Measurements from ENCODE around the gene IL32. TPM values are rescaled to one million over a fixed set of nuclear protein-coding genes. Genes with fewer than 3 reads are reported as not detected.
"Not testable (repeated sequence)": the region's sequence is repeated elsewhere in the genome, so short reads cannot be mapped to it uniquely, and the experiment has no call there.

IL32 gene
- total RNA-seq, 4 donors from 2014 or later: 21.9 to 720 (median 492) TPM

- intact Hi-C loops (cut with DNase I; ENCODE audit: low total_unique reads) (no loop called here), in situ Hi-C loops (cut with MboI; ENCODE audit: low pct_ligation_motif_present in 1 of 4, low pct_unique_long_range_greater_than_20kb in 1 of 4, low sequenced_read_pairs in 3 of 4) (no loop called here)
- DNase-seq: no peak
- peaks cover 0 to 20% (median 15%) of the 10 kb centered on the region in 4 donors for H3K4me1 ChIP-seq
- H3K27me3 ChIP-seq: no peaks in the 10 kb centered on the region
- TF ChIP-seq POLR2AphosphoS5 (IDR thresholded peaks at IDR 0.05) (no peak), POLR2A (IDR thresholded peaks at IDR 0.05) (no peak), EP300 (IDR thresholded peaks at IDR 0.05; ENCODE audit: low read depth) (no peak)
- TF ChIP-seq, protein P1, sequence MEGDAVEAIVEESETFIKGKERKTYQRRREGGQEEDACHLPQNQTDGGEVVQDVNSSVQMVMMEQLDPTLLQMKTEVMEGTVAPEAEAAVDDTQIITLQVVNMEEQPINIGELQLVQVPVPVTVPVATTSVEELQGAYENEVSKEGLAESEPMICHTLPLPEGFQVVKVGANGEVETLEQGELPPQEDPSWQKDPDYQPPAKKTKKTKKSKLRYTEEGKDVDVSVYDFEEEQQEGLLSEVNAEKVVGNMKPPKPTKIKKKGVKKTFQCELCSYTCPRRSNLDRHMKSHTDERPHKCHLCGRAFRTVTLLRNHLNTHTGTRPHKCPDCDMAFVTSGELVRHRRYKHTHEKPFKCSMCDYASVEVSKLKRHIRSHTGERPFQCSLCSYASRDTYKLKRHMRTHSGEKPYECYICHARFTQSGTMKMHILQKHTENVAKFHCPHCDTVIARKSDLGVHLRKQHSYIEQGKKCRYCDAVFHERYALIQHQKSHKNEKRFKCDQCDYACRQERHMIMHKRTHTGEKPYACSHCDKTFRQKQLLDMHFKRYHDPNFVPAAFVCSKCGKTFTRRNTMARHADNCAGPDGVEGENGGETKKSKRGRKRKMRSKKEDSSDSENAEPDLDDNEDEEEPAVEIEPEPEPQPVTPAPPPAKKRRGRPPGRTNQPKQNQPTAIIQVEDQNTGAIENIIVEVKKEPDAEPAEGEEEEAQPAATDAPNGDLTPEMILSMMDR (IDR thresholded peaks at IDR 0.05): no peak
- no peaks in the 10 kb centered on the region for H3K36me3 ChIP-seq
- H3K9me3 ChIP-seq: no peaks in the 10 kb centered on the region
- H3K27ac ChIP-seq: no peak overlapping the region
- H3K4me3 ChIP-seq: no peak overlapping the region
- WGBS, 2 donors (ENCODE audit: low coverage in 1 of 2): 90% methylated on average over 9 of the region's 9 CpGs; no CpG with 5 or more reads in 1 of the 2 donors
Measured at GRCh38 chr16:3070608-3071111, 5.2 kb downstream of the IL32 start.

DNA sequence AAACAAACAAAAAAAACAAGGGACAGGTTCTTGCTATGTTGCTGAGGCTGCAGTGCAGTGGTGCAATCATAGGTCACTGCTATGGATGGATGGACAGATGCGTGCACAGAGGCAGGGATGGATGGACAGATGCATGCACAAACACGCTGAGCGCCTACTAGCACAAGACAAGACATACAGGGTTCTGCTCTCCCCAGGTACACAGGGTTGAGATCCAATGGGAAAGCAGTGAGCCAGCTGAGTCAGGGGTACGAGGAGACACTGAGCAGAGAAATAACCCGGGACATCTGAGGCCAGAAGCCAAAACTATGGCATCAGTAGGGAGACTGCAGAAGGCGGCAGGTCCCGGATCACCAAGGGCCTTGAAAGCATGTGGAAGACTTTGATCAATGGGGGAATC is 6.2 kb downstream of the IL32 start:
- intact Hi-C loops (cut with DNase I; ENCODE audit: low total_unique reads): no loop called here
- Histone ChIP-seq H3K27ac (no peak overlapping the region), H3K9me3 (no peaks in the 10 kb centered on the region), H3K4me3 (no peak overlapping the region), H3K36me3 (no peaks in the 10 kb centered on the region), H3K27me3 (no peaks in the 10 kb centered on the region), H3K4me1 (peaks cover 0 to 12% (median 9%) of the 10 kb centered on the region in 4 donors)
- in situ Hi-C loops (cut with MboI; ENCODE audit: low pct_ligation_motif_present in 1 of 4, low pct_unique_long_range_greater_than_20kb in 1 of 4, low sequenced_read_pairs in 3 of 4): no loop called here
- TF ChIP-seq POLR2AphosphoS5 (IDR thresholded peaks at IDR 0.05) (no peak), EP300 (IDR thresholded peaks at IDR 0.05; ENCODE audit: low read depth) (no peak), POLR2A (IDR thresholded peaks at IDR 0.05) (no peak)
- TF ChIP-seq, protein P1 (IDR thresholded peaks at IDR 0.05): no peak
- no peak for DNase-seq
- 72 to 86% methylated on average over 3 to 7 of the region's 7 CpGs for WGBS, 2 donors (ENCODE audit: low coverage in 1 of 2)

DNA sequence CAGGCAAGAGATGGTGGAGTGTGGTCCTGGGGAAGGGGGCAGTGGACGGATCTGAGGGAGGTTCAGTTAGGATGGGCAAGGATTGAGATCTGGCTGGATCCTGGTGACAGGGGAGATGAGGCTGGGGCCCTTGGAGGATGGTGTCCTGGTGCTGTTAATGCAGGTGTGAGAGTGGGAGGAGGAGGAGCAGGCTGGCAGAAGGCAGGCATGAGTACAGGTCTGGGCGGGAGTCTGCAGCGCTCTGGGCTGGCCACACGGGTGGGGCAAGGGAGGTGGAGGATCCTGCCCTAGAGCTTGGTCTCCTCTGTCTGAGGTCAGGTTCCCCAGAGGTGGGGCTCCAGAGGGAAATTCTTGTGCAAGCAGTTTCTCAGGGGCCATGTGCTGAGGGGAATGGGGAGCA is 6.7 kb downstream of the IL32 start:
- intact Hi-C loops (cut with DNase I; ENCODE audit: low total_unique reads); H3K9me3 ChIP-seq; H3K36me3 ChIP-seq; DNase-seq; in situ Hi-C loops (cut with MboI; ENCODE audit: low pct_ligation_motif_present in 1 of 4, low pct_unique_long_range_greater_than_20kb in 1 of 4, low sequenced_read_pairs in 3 of 4); H3K27ac ChIP-seq; H3K4me3 ChIP-seq; H3K27me3 ChIP-seq: not testable (repeated sequence)
- H3K4me1 ChIP-seq: peaks cover 0 to 12% (median 9%) of the 10 kb centered on the region in 4 donors
- 44% methylated on average over 4 of the region's 4 CpGs; no CpG with 5 or more reads in 1 of the 2 donors for WGBS, 2 donors (ENCODE audit: low coverage in 1 of 2)

DNA sequence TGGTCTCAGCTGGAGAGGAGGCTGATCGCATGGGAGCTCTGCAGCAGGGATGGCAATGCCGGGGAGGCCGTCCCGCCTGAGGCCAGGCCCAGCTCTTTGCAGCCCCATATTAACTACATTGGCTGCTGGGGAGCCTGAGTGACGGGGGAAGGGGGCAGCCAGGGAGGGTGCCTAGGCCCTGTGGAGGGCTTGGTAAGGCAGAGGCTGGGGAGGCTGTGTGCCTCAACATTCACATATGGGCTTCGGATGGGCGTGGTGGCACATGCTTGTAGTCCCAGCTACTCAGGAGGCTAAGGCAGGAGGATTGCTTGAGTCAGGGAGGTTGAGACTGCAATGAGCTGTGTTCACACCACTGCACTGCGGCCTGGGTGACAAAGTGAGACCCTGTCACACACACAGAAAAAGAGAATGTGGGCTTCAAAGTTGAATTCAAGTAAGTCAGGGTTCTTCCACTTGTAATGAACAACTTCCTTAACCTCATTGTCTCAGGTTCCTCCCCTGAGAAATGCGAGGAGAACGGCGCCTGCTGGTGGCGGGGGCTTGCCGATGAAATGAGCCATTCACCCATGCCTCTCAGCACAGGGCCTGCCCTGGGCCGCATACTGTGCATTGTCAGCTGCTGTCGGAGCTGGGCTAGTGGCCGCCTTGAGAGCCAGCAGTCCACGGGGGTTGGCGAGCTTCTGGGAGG is 7.3 kb downstream of the IL32 start:
- in situ Hi-C loops (cut with MboI; ENCODE audit: low pct_ligation_motif_present in 1 of 4, low pct_unique_long_range_greater_than_20kb in 1 of 4, low sequenced_read_pairs in 3 of 4); H3K4me1 ChIP-seq; H3K9me3 ChIP-seq; H3K36me3 ChIP-seq; H3K27me3 ChIP-seq; H3K4me3 ChIP-seq; intact Hi-C loops (cut with DNase I; ENCODE audit: low total_unique reads); H3K27ac ChIP-seq: not testable (repeated sequence)
- DNase-seq: peak; percentile 44
- WGBS, 2 donors (ENCODE audit: low coverage in 1 of 2): 71% methylated on average over 12 of the region's 18 CpGs; no CpG with 5 or more reads in 1 of the 2 donors

GRCh38 chr16:3073448-3073847 is 8.0 kb downstream of the IL32 start:
- H3K27ac ChIP-seq: no peak overlapping the region
- intact Hi-C loops (cut with DNase I; ENCODE audit: low total_unique reads): no loop called here
- no peaks in the 10 kb centered on the region for H3K9me3 ChIP-seq
- no peaks in the 10 kb centered on the region for H3K36me3 ChIP-seq
- in situ Hi-C loops (cut with MboI; ENCODE audit: low pct_ligation_motif_present in 1 of 4, low pct_unique_long_range_greater_than_20kb in 1 of 4, low sequenced_read_pairs in 3 of 4): no loop called here
- TF ChIP-seq, protein P1 (IDR thresholded peaks at IDR 0.05): no peak
- TF ChIP-seq POLR2AphosphoS5 (IDR thresholded peaks at IDR 0.05): no peak
- TF ChIP-seq EP300 (IDR thresholded peaks at IDR 0.05; ENCODE audit: low read depth): no peak
- TF ChIP-seq POLR2A (IDR thresholded peaks at IDR 0.05): no peak
- DNase-seq: no peak
- H3K4me1 ChIP-seq: peaks cover 0 to 7% (median 2%) of the 10 kb centered on the region in 4 donors
- WGBS, 2 donors (ENCODE audit: low coverage in 1 of 2): 86 to 92% methylated on average over 6 to 7 of the region's 7 CpGs
- H3K4me3 ChIP-seq: no peak overlapping the region
- no peaks in the 10 kb centered on the region for H3K27me3 ChIP-seq
